Spleen (tissue), 7 donors: ENCODE data around the gene MROH7.

ENCODE experiments used
- POLR2AphosphoS5 ChIP-seq, 3 donors: sonication (generic); formaldehyde crosslinking; IDR thresholded peaks; one replicate each; pipeline ENCODE4 v1.5.1; 2017; ENCODE audit warnings: antibody characterized with exemption in 3 of 3
- TF ChIP-seq, protein P1 (sequence below), 11 experiments: fragments of 200-600 bp in 7 of 11; fragments of 450-650 bp in 4 of 11; sonication (generic) in 4 of 11; IDR thresholded peaks in 8 of 11; conservative IDR thresholded peaks in 3 of 11; 1 replicate in 7 of 11; 2 replicates in 4 of 11; pipeline versions ENCODE4 v1.4.0 to v1.8.0; 2016 to 2021; ENCODE audit warnings: antibody characterized with exemption in 11 of 11, inconsistent platforms in 4 of 11, mild to moderate bottlenecking in 1 of 11
- donor health status: DM: no; HTN: no; CAD: no; lungs with moderate emphysema.
- donor health status: DM: no; HTN: no; CAD: no.
- donor health status: DM: no; HTN: no; CAD: no.

DNA sequence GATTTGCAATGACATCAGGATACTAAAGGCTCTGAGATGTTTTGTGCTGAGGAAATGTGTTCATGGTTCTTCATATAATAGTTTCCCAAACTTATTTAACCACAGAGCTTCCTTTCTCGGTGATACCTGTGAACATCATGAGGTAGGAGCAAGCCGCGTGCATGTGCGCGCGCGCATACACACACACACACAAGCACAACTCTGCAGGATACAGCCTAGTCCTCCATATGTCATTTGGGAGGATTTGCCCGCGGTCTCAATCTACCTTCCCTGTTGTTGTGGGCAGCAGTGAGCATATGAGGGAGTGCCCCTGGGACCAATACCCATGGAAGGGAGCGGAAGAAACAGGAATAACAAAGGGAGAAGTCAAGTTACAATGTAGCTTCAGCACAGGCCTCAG lies 61.9 kb downstream of the MROH7 start:
- TF ChIP-seq, protein P1, sequence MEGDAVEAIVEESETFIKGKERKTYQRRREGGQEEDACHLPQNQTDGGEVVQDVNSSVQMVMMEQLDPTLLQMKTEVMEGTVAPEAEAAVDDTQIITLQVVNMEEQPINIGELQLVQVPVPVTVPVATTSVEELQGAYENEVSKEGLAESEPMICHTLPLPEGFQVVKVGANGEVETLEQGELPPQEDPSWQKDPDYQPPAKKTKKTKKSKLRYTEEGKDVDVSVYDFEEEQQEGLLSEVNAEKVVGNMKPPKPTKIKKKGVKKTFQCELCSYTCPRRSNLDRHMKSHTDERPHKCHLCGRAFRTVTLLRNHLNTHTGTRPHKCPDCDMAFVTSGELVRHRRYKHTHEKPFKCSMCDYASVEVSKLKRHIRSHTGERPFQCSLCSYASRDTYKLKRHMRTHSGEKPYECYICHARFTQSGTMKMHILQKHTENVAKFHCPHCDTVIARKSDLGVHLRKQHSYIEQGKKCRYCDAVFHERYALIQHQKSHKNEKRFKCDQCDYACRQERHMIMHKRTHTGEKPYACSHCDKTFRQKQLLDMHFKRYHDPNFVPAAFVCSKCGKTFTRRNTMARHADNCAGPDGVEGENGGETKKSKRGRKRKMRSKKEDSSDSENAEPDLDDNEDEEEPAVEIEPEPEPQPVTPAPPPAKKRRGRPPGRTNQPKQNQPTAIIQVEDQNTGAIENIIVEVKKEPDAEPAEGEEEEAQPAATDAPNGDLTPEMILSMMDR (IDR thresholded peaks at IDR 0.05 in 8 of 11, conservative IDR thresholded peaks at IDR 0.05 in 3 of 11): no peak
- no peak for TF ChIP-seq POLR2AphosphoS5 (IDR thresholded peaks at IDR 0.05)
